AG20443 (cell line): ENCODE data around the gene PSTK.

Experiments
- DNase-seq: peaks from one replicate; pipeline ENCODE4 v3.0.0; 2012; ENCODE audit warnings: low spot score, mixed read lengths

The PSTK gene

DNA sequence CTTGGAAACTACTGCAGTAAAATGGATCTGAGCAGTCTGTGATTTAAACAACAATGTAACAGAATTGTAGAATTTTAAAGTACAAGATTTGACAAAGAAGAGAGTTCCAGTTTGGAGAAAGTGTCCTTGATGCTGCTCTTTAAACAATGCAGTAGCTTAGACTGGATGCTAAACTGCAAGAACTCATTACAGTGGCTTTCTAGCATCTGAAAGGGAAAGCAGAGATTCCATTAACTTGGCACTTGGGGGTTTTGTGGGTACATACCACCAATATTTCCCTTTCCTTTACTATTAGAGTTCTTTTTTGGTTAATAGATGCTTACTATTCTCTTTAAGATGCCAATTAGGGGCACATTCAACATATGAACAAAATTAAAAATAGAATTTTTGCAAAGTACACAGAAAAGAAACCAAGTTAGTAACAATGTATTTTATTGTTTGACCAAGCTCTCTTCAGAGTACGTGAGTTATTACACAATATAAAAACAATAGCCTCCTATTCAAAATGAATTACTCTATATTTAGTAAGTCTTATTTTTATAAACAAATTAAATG is 11.9 kb downstream of the PSTK start:
- DNase-seq: no peak

DNA sequence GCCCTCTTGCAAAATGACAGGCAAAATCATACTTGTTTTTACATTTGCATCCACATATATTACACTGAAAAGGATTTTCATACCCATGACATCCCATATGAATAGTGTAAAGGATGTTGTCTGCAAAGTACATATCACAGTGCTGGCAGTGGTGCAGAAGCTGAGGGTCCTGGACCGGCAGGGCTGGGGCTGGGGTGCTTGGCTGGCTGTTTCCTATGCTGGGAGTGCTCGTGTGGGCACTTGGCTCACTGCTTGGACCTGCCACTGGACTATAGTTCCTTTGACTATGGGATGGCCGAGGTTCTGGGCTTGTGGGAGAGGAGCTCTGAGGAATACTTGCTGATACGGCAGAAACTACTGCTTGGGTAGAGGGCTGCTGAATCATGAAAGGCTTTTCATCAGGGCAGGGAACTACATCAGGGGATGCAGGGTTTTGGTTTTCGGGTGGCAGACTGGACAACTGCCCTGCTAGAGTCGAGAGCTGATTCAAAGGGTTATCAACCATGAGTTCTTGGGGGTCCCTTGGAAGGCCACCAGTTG is 13.7 kb downstream of the PSTK start:
- no peak for DNase-seq

DNA sequence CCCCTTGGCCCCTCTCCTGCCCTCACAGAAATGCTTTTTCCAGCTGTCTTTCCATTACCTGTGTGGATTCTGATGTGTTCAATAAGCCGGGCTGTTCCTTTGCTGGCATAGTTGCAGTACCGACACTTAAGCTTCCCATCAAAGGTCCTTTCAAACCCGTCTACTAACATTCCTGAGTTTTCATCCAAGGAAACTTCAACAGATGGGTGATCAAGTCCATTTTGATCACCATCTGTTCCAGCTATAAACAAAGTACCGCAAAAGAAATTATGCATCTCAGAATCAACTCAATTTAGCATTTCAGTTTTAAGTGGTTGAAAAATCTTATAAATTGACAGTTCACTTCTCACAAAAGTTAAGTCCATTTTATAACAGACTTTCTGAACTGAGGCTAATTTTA is 15.7 kb downstream of the PSTK start:
- no peak for DNase-seq

DNA sequence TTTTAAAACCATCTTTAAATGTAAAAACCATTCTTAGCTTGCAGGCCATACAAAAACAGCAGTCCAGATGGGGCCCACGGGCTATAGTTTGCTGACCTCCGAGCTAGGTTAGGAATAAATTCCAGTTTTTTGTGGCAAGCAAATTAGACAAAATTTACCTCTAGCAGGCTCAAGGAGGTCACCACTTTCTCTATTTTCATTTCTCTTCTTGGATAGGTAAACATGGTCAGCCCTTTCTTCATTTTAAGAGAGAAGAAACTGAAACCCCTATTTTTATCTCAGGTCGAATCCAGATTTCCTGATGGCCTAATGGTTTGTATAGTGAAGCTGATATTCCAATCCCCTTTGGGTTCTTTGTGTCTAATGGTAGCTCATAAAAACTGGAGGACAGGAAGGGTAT is 17.7 kb downstream of the PSTK start:
- no peak for DNase-seq

DNA sequence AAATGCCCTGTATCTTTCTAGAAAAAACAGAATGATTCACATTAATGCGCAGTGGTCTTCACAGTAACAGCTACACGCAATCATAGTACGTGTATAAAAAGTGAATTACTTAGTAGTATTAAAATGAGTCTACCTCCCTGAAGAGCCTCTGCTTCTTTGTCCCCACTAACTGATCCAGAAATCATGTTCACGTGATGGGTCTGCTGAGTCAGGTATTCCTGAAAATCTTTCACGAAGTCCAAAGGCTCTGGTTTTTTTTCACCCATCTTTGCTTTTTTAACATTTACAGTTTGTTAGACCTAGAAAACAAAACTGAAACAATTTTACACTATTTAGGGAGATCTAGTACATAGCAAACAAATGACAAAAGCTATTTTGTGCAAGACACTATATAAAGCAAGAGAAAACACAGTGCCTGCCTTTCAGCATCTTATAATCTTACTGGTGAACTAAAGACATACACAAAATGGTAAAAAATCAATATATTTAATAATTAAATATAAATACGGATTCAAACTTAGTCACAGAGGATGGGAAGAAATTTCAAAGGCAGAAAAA is 18.2 kb downstream of the PSTK start:
- DNase-seq: no peak

DNA sequence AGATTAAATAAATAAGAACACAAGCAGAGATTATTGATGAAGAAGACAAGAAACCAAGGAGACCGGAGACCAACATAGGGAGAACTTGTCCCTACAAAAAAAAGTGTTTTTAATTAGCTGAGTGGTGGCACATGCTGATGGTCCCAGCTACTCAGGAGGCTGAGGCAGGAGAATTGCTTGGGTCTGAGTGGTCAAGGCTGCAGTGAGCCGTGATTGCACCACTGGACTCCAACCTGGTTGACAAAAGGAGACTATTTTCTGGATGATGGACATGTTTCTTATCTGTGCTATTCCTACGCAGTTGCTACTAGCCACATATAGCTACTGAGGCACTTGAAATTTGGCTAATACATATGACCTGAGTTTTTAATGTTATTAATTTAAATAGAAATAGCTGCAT is 18.7 kb downstream of the PSTK start:
- DNase-seq: no peak

DNA sequence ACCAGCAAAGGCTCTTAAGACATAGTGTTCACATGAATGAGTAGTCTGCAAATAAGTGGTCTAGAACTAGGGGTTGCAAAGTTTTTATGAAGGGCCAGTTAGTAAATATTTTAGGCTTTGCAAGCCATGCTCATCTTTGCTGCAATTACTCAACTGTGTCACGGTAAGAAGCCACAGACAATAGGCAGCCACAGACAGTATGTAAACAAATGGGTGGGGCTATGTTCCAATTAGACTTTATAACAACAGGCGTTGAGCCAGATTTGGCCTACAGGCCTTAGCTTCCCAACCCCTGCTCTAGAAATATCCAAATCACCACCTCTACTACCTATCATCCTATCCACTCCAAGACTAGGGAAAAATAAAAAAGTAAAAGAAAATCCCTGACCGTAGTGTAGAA is 19.1 kb downstream of the PSTK start:
- no peak for DNase-seq

DNA sequence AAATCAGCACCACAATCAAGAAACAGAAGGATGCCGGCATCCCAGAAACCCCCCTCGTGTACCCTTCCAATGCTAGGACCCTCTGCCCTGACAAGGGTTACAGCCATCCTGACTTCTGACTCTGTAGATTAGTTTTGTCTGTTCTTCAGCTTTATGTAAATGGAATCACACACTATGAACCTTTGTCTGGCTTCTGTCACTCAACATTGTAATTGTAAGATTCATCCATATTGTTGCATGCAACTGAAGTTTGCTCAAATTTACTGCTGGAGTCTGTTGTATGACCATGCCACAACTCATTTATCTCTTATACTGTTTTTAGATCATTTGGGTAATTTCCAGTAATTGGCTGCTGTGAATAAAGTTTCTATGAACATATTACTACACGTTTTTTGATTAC is 20.0 kb downstream of the PSTK start:
- no peak for DNase-seq

DNA sequence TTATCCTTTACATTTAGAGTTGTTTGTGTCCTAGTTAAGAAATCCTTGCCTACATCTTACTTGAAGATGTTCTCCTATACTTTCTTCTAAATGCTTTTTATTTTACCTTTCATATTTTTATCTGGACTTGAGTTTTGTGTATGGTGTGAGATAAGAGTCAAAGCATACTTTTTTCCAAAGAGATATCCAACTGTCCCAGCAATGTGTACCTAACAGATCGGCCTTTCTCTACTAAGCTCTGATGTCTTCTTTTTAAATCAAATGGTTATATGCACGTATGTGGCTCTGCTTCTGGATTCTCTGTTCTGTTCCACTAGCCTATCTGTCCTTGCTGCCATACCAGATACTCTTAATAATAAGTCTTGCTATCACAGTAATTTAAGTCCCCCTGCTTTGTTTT is 21.2 kb downstream of the PSTK start:
- DNase-seq: no peak

DNA sequence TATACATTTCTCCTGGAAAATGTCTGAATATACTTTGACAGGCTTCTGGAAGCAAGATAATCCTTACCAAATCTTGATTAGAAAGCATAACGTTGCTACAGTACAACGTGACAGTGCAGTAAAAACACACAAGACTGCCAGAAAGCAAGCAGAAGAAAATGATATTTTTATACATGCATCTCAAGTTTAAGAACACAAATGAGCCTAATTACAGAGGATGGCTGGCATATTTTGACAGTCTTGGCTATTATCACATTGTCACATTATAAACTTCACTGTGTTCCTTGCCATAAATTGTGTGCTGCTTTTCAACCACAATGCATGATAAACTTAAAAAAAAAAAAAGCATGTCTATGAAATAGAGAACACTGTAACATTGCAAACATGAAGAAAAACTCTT is 24.1 kb downstream of the PSTK start:
- no peak for DNase-seq

DNA sequence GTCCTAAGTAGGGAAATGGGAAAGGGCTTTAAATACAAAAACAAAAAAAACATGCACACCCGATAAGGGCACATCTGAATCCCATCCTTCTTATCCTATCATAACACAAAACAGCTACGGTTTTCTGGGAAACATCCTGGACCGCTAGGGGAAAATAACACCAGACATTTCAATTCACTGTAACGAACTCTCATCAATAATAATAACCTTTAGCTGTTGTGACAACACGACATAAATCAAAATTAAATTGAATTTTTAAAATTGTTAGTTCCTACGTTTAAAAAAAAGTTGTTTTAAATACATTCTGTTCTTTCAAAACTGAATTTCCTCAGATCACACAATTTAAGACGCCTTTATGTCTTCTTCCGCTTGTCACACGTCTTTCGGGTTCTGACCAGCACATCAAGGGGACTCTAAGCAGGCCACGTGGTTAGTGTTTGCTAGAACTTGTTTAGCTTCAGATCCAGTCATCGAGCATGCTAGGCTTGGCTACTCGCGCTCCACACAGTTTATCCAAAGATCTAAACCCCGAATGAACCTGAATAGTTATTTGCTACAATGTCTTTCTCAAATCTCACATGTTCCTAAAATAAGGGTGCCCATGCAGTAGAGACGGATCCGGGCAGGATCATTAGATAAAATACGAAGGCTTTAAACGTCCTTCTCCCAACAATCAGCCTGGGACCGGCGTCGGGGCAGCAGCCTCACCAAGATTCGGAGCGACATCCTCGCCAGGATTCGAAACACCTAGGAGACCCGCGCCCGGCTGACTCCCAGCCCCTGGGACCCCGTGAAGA is 27.6 kb downstream of the PSTK start:
- DNase-seq: peak; percentile 61

DNA sequence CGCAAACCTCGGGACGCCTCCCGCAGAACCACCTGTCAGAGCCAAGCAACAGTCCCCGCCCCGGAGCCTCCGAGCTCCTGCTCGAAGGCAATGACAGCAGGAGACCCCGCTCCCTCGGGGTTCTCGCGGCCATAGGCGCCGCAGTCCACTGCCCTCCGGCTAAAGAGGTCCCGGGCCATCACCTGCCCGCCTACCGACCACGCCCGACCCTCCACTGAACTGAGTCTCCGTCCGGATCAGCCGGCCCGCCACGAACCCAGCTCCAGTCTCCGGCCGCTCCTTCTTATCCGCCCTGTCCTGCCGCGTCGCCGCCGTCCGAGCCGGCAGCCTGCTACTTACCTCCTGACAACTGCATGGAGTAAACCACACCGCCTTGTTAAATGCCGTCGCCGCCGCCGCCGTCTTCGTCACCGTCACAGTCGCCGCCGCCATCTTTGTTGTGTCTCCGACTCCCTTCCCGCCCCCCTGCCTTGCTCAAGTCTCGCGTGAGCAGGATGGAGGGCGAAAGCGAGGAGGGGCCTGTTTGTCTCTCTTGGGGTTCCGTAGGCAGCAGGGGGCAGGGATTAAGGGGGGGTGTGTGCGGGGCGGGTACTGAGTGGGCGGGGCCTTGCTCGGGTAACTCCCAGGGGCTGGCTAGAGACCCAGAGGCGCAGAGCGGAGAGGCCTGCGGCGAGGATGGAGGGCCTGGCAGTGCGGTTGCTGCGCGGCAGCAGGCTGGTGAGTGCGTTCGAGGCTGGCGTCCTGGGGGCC is 28.3 kb downstream of the PSTK start, which contains the start of the genes ACADSB and IKZF5:
TSS of gene ACADSB (plus strand) at position 652 of the 750 bp plus-strand sequence. CDS start at position 676, 24 bp downstream.
TSS of gene IKZF5 (minus strand) at position 441 of the 750 bp plus-strand sequence. CDS start 10,170 bp downstream, outside the sequence.
- DNase-seq: peak; percentile 100

DNA sequence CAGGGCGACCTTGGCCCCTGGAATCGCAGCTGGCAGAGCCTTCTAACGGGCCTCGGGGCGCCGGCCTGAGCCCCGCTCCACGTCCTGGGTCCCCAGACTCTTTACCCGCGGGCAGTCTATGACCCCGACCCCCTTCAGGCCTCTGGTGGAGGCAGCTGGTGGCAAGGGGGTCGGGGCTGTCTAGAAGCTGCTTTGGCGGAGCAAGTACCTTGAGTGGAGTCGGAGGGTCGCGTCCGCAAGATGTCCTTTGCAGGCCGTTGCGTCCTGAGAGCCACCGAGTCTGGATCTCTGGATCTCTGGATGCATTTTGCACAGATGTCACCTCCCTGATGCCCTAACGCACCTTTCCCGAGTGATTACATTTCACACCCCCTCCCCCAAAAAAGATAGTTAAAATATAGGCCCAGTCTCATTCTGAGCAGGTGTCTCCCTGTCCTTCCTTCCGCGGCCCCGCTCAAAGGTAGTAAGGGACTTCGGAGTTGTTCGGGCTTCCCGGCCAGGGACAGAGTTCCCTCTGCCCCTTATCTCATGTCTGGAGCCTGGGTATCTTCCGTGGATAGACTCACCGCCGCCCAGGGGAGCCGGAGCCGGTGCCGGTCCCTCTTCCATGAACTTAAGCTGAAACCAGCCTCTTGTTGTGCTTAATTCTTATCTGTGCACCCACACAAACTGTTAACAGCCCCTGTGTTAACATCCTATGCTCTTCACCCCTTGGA is 29.1 kb downstream of the PSTK start:
- peak; percentile 39 for DNase-seq

DNA sequence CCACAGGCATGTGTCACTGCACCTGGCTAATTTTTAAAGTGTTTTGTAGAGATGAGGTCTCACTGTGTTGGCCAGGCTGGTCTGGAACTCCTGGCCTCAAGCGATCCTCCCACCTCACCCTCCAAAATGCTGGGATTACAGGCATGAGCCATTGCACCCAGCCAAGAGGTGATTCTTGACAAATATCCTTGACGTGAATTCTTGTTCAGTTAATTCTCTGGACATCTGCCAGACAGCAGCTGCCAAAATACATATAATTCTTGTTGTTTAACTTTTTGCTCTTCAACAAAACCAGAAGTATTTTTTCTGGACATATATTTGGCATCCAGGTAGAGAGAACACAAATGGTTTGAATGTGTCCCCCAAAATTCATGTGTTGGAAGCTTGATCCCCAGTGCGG is 31.8 kb downstream of the PSTK start:
- DNase-seq: no peak

DNA sequence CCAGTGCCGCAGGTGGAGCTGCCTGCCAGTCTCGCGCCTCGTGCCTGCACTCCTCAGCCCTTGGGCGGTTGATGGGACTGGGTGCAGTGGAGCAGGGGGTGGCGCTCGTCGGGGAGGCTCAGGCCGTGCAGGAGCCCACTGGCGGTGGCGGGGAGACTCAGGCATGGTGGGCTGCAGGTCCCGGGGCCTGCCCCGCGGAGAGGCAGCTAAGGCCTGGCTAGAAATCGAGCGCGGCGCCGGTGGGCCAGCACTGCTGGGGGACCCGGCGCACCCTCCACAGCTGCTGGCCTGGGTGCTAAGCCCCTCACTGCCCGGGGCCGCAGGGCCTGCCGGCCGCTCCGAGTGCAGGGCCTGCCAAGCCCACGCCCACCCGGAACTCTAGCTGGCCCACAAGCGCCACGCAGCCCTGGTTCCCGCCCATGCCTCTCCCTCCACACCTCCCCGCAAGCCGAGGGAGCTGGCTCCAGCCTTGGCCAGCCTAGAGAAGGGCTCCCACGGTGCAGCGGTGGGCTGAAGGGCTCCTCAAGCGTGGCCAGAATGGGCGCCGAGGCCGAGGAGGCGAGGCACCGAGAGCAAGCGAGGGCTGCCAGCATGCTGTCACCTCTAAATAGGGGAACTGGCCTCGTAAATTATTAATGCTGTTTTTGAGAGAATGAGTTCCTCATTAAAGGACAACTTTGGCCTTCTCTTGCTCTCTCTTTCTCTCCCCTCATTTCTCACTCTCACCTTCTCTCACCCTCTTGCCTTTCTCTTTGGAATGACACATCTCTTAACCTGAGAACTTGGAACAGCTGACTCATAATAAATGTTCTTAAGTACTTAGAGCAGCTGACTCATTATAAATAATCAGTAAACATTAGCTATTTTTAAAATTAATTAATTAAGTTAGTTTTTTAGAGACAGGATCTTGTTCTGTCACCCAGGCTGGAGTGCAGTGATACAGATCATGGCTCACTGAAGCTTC is 33.5 kb downstream of the PSTK start:
- DNase-seq: no peak

DNA sequence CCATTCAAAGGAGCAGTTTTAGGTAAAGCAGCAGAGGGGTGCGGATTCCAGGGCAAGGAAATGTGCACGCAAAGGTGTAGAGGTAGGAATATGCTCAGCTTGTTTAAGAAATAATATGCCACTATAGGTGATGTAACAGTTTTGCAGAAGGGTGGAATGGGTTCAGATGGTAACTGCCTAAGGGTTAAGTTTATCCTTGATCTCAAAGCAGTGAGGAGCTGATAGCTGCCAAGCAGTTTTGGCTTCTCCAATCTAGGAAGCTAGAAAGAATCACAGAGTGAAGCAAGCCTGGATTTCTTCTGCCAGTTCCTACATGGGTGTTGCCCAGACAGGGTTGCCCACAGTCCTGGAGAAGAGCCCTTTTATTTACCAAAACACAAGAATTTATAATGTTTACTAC is 34.6 kb downstream of the PSTK start:
- DNase-seq: no peak

DNA sequence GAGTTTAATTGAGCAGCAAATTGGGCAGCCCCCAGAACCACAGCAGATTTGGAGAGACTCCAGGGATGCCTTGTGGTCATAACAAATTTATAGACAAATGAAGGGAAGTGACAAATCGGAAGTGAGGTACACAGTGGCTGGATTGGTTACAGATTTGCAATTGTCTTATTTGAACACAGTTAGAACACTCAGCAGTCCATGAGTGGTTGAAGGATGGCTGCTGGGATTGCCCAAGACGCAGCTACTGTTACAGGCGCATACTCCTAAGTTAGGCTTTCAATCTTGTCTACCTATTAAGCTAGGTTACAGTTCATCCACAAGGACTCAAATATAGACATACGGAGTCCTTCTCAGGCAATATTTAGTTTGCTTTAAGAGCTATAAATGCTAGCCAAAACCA is 36.0 kb downstream of the PSTK start:
- DNase-seq: no peak

DNA sequence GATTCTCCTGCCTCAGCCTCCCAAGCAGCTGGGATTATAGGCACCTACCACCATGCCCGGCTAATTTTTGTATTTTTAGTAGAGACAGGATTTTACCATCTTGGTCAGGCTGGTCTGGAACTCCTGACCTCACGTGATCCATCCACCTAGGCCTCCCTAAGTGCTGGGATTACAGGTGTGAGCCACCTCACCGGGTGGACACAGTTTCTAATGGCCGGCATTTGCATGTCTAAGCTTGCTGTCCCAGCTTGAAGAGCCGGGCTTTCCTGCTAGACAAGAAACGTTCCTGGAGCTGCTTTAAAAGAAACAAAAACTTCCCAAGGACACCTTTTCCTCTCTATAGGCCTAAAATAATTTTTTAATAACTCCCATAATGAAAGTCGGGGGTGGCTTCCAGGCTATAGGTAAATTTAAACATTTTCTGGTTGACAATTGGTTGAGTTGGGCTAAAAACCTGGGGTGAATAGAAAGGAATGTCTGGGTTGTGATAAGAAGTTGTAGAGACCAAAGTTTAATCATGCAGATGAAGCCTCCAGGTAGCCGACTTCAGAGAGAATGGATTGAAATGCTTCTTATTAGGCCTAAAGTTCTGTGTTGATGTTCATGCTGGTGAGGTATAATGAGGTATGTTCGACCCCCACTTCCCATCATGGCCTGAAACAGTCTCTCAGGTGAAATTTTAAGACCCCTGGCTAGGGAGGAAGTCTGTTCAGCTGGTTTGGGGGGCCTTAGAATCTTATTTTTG is 37.4 kb downstream of the PSTK start:
- no peak for DNase-seq

DNA sequence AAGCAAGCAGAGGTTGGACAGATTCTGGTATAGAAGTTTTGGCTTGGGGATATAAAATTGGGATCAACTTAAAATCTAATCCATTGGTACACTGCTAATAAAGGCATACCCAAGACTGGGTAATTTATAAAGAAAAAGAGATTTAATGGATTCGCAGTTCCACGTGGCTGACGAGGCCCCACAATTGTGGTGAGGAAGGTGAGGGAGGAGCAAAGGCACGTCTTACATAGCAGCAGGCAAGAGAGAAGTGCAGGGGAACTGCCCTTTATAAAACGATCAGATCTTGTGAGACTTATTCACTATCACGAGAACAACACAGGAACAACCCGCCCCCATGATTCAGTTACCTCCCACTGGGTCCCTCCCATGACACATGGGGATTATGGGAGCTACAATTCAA is 38.3 kb downstream of the PSTK start:
- DNase-seq: no peak

DNA sequence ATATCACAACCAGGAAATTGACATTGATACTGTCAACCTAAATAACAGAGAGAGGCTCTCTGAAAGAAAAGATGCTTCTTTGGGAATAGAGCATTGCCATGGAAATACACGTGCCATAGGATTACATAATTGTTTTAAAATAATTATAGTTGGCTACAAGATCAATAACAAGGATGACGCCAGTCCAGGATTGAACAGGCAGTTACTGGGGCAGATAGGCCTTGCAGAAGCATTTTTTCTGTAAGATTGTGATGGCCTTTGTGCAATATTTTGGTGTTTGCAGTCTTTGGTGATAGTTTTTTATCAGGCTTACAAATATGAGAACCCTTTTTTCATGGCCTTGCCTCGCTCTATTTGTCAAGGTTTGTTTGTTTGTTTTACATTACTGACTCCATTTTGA is 39.1 kb downstream of the PSTK start:
- DNase-seq: no peak
